SU-DHL-6 (cell line): ENCODE data around the gene HK3.

Experiments
- CTCF ChIP-seq: fragments of 200-600 bp; sonication (generic); IDR thresholded peaks from one replicate; pipeline ENCODE4 v1.5.1; 2017; ENCODE audit warnings: antibody characterized with exemption, mild to moderate bottlenecking, low read length, moderate library complexity; ENCODE audit not compliant: insufficient read depth, poor library complexity, severe bottlenecking
- EZH2phosphoT487 ChIP-seq: fragments of 200-600 bp; sonication (generic), shearing (Covaris generic); conservative IDR thresholded peaks from 2 replicates; pipeline ENCODE4 v1.6.1; 2018; ENCODE audit warnings: mild to moderate bottlenecking, antibody characterized with exemption, low read length, moderate library complexity, mixed read lengths

- TF ChIP-seq CTCF: no peak
- TF ChIP-seq EZH2phosphoT487: no peak
These were observed 1.9 kb downstream of the HK3 start for GRCh38 chr5:176897263-176897662.
